WTC11 (cell line): Measurements from ENCODE around the gene CCDC149. TPM values are rescaled to one million over a fixed set of nuclear protein-coding genes. Genes with fewer than 3 reads are reported as not detected.

Source experiments
- ATAC-seq: fragments of 200-7000 bp; cut with Tn5 transposase; 2 replicates; pipeline ENCODE4 v1.10.0; 2021; ENCODE audit warnings: mild to moderate bottlenecking, moderate library complexity
- CTCF ChIA-PET: fragments of 300-600 bp; sonication (Branson Sonifier 250); formaldehyde crosslinking; loops from one replicate; lab custom pipeline; 2021; ENCODE audit warnings: antibody characterized with exemption; lab: Charles Lee
- POLR2A ChIA-PET: fragments of 350-600 bp; sonication (Branson Sonifier 250); formaldehyde crosslinking; loops from one replicate; lab custom pipeline; 2021; ENCODE audit warnings: antibody characterized with exemption; lab: Charles Lee
- DNase-seq: peaks from one replicate; pipeline ENCODE4 v3.0.0; 2021; ENCODE audit warnings: low spot score
- H3K27ac Mint-ChIP-seq: 2 replicates; pipeline ENCODE4 v1.8.0; 2021; ENCODE audit warnings: mixed read lengths
- H3K27me3 Mint-ChIP-seq: 2 replicates; pipeline ENCODE4 v1.8.0; 2021; ENCODE audit warnings: low read depth, mild to moderate bottlenecking, moderate library complexity, mixed read lengths
- H3K36me3 Mint-ChIP-seq: 2 replicates; pipeline ENCODE4 v1.8.0; 2021; ENCODE audit warnings: mixed read lengths
- H3K4me1 Mint-ChIP-seq: 2 replicates; pipeline ENCODE4 v1.8.0; 2022; ENCODE audit warnings: mixed read lengths
- H3K4me3 Mint-ChIP-seq: 2 replicates; pipeline ENCODE4 v1.8.0; 2021; ENCODE audit warnings: mild to moderate bottlenecking, moderate library complexity, mixed read lengths
- H3K9me3 Mint-ChIP-seq: 2 replicates; pipeline ENCODE4 v1.8.0; 2021; ENCODE audit warnings: mixed read lengths
- CDX4 ChIP-seq: fragments of 250-450 bp; sonication (Bioruptor Pico); IDR thresholded peaks from 2 replicates; pipeline ENCODE4 v1.9.0; 2021; ENCODE audit warnings: moderate library complexity, mild to moderate bottlenecking, inconsistent platforms, borderline replicate concordance
- E2F5 ChIP-seq: sonication (generic); formaldehyde crosslinking; IDR thresholded peaks from 2 replicates; pipeline ENCODE4 v1.8.1; 2022; ENCODE audit warnings: mild to moderate bottlenecking, moderate library complexity, missing genetic modification reagents
- ELF4 ChIP-seq: sonication (generic); formaldehyde crosslinking; IDR thresholded peaks from 2 replicates; pipeline ENCODE4 v1.8.1; 2022; ENCODE audit warnings: low read depth, mild to moderate bottlenecking, moderate library complexity, missing genetic modification reagents
- FOXJ3 ChIP-seq: sonication (generic); formaldehyde crosslinking; IDR thresholded peaks from 2 replicates; pipeline ENCODE4 v1.9.0; 2021; ENCODE audit warnings: missing genetic modification reagents, mild to moderate bottlenecking, borderline replicate concordance
- FOXP1 ChIP-seq: sonication (generic); formaldehyde crosslinking; IDR thresholded peaks from 2 replicates; pipeline ENCODE4 v1.8.0; 2022; ENCODE audit warnings: missing genetic modification reagents, mild to moderate bottlenecking, moderate library complexity, borderline replicate concordance
- GTF2I ChIP-seq: fragments of 250-450 bp; sonication (Bioruptor Pico); conservative IDR thresholded peaks from 2 replicates; pipeline ENCODE4 v1.4.0; 2021; ENCODE audit warnings: mild to moderate bottlenecking
- KAT7 ChIP-seq: sonication (generic); formaldehyde crosslinking; IDR thresholded peaks from 2 replicates; pipeline ENCODE4 v1.8.1; 2023; ENCODE audit warnings: missing genetic modification reagents, mild to moderate bottlenecking, borderline replicate concordance
- NFYB ChIP-seq: sonication (generic); formaldehyde crosslinking; conservative IDR thresholded peaks from 2 replicates; pipeline ENCODE4 v1.8.0; 2022; ENCODE audit warnings: low read depth, missing genetic modification reagents
- NR1H2 ChIP-seq: sonication (generic); formaldehyde crosslinking; IDR thresholded peaks from 2 replicates; pipeline ENCODE4 v1.9.0; 2021; ENCODE audit warnings: mild to moderate bottlenecking, moderate library complexity, missing genetic modification reagents
- NR3C1 ChIP-seq: sonication (generic); formaldehyde crosslinking; conservative IDR thresholded peaks from 2 replicates; pipeline ENCODE4 v1.8.1; 2023; ENCODE audit warnings: low read depth, mild to moderate bottlenecking, missing genetic modification reagents
- PRRX2 ChIP-seq: fragments of 250-450 bp; sonication (Bioruptor Pico); IDR thresholded peaks from 2 replicates; pipeline ENCODE4 v1.8.0; 2021; ENCODE audit warnings: mild to moderate bottlenecking
- RORB ChIP-seq: fragments of 250-450 bp; sonication (Bioruptor Pico); IDR thresholded peaks from 2 replicates; pipeline ENCODE4 v1.9.0; 2021; ENCODE audit warnings: mild to moderate bottlenecking
- SMAD3 ChIP-seq: sonication (generic); formaldehyde crosslinking; IDR thresholded peaks from 2 replicates; pipeline ENCODE4 v1.8.0; 2022; ENCODE audit warnings: missing genetic modification reagents, mild to moderate bottlenecking, borderline replicate concordance
- SP1 ChIP-seq: sonication (generic); formaldehyde crosslinking; conservative IDR thresholded peaks from 2 replicates; pipeline ENCODE4 v1.8.1; 2022; ENCODE audit warnings: missing genetic modification reagents
- TEAD1 ChIP-seq: sonication (generic); formaldehyde crosslinking; IDR thresholded peaks from 2 replicates; pipeline ENCODE4 v1.8.0; 2022; ENCODE audit warnings: mild to moderate bottlenecking, missing genetic modification reagents
- USF1 ChIP-seq: sonication (generic); formaldehyde crosslinking; IDR thresholded peaks from 2 replicates; pipeline ENCODE4 v1.8.0; 2022; ENCODE audit warnings: mild to moderate bottlenecking, missing genetic modification reagents
- ZBTB21 ChIP-seq: sonication (generic); formaldehyde crosslinking; IDR thresholded peaks from 2 replicates; pipeline ENCODE4 v1.8.1; 2023; ENCODE audit warnings: mild to moderate bottlenecking, missing genetic modification reagents, borderline replicate concordance
- ZNF121 ChIP-seq: sonication (generic); formaldehyde crosslinking; IDR thresholded peaks from 2 replicates; pipeline ENCODE4 v1.8.0; 2023; ENCODE audit warnings: missing genetic modification reagents
- ZNF219 ChIP-seq: sonication (generic); formaldehyde crosslinking; IDR thresholded peaks from 2 replicates; pipeline ENCODE4 v1.8.0; 2023; ENCODE audit warnings: missing genetic modification reagents, mild to moderate bottlenecking, borderline replicate concordance
- ZNF512 ChIP-seq: sonication (generic); formaldehyde crosslinking; IDR thresholded peaks from 2 replicates; pipeline ENCODE4 v1.8.1; 2022; ENCODE audit warnings: missing genetic modification reagents, borderline replicate concordance
- total RNA-seq: library from RNA; stranded (reverse); gene quantifications from 3 replicates; pipeline ENCODE4 v1.2.3, GENCODE V29; 2021
- TF ChIP-seq, protein P1 (sequence below): sonication (generic); formaldehyde crosslinking; IDR thresholded peaks from 2 replicates; pipeline ENCODE4 v1.8.1; 2023; ENCODE audit warnings: mild to moderate bottlenecking, missing genetic modification reagents, moderate library complexity
- TF ChIP-seq, protein P2 (sequence below): sonication (generic); formaldehyde crosslinking; IDR thresholded peaks from 2 replicates; pipeline ENCODE4 v1.8.0; 2022; ENCODE audit warnings: mild to moderate bottlenecking, missing genetic modification reagents
- TF ChIP-seq, protein P3 (sequence below): sonication (generic); formaldehyde crosslinking; IDR thresholded peaks from 2 replicates; pipeline ENCODE4 v1.8.1; 2022; ENCODE audit warnings: low read depth, mild to moderate bottlenecking, moderate library complexity, missing genetic modification reagents, borderline replicate concordance
- TF ChIP-seq, protein P4 (sequence below): sonication (generic); formaldehyde crosslinking; IDR thresholded peaks from 2 replicates; pipeline ENCODE4 v1.8.1; 2022; ENCODE audit warnings: mild to moderate bottlenecking, missing genetic modification reagents, moderate library complexity, borderline replicate concordance

Gene CCDC149
- total RNA-seq, 1 experiment from 2014 or later: 3.9 TPM

GRCh38 chr4:24805566-24805965 lies 107.3 kb downstream of the CCDC149 start:
- no peaks in the 10 kb centered on the region for H3K36me3 Mint-ChIP-seq
- H3K4me1 Mint-ChIP-seq: peaks cover 42% of the 10 kb centered on the region
- H3K4me3 Mint-ChIP-seq: no peak overlapping the region
- TF ChIP-seq, protein P1, sequence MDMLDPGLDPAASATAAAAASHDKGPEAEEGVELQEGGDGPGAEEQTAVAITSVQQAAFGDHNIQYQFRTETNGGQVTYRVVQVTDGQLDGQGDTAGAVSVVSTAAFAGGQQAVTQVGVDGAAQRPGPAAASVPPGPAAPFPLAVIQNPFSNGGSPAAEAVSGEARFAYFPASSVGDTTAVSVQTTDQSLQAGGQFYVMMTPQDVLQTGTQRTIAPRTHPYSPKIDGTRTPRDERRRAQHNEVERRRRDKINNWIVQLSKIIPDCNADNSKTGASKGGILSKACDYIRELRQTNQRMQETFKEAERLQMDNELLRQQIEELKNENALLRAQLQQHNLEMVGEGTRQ (CRISPR knock-in tag): peak; percentile 84
- TF ChIP-seq RORB (CRISPR knock-in tag) (no peak), GTF2I (no peak), NR1H2 (CRISPR knock-in tag) (no peak), ZNF219 (no peak), ZBTB21 (CRISPR knock-in tag) (no peak), TEAD1 (CRISPR knock-in tag) (no peak), ELF4 (CRISPR knock-in tag) (no peak), SMAD3 (no peak), USF1 (CRISPR knock-in tag) (peak; percentile 67; the same call in 1 of the 2 replicates), NFYB (no peak), FOXJ3 (CRISPR knock-in tag) (no peak)
- TF ChIP-seq, protein P2, sequence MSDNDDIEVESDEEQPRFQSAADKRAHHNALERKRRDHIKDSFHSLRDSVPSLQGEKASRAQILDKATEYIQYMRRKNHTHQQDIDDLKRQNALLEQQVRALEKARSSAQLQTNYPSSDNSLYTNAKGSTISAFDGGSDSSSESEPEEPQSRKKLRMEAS: no peak
- POLR2A ChIA-PET: no interaction called here
- H3K9me3 Mint-ChIP-seq: no peaks in the 10 kb centered on the region
- no peak overlapping the region for H3K27ac Mint-ChIP-seq
- CTCF ChIA-PET: no interaction called here
- peaks cover 17% of the 10 kb centered on the region for H3K27me3 Mint-ChIP-seq
- DNase-seq (no peak), ATAC-seq (no peak)

- peaks cover 22% of the 10 kb centered on the region for H3K27me3 Mint-ChIP-seq
- peaks cover 43% of the 10 kb centered on the region for H3K4me1 Mint-ChIP-seq
- POLR2A ChIA-PET: no interaction called here
- H3K4me3 Mint-ChIP-seq: no peak overlapping the region
- no peaks in the 10 kb centered on the region for H3K36me3 Mint-ChIP-seq
- H3K9me3 Mint-ChIP-seq: no peaks in the 10 kb centered on the region
- TF ChIP-seq, protein P3, sequence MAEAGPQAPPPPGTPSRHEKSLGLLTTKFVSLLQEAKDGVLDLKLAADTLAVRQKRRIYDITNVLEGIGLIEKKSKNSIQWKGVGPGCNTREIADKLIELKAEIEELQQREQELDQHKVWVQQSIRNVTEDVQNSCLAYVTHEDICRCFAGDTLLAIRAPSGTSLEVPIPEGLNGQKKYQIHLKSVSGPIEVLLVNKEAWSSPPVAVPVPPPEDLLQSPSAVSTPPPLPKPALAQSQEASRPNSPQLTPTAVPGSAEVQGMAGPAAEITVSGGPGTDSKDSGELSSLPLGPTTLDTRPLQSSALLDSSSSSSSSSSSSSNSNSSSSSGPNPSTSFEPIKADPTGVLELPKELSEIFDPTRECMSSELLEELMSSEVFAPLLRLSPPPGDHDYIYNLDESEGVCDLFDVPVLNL: no peak
- TF ChIP-seq NFYB: no peak
- TF ChIP-seq NR3C1 (CRISPR knock-in tag): no peak
- TF ChIP-seq FOXP1 (CRISPR knock-in tag): no peak
- TF ChIP-seq ZNF121 (CRISPR knock-in tag): no peak
- TF ChIP-seq CDX4 (CRISPR knock-in tag): no peak
- TF ChIP-seq PRRX2 (CRISPR knock-in tag): no peak
- TF ChIP-seq KAT7: no peak
- TF ChIP-seq, protein P4, sequence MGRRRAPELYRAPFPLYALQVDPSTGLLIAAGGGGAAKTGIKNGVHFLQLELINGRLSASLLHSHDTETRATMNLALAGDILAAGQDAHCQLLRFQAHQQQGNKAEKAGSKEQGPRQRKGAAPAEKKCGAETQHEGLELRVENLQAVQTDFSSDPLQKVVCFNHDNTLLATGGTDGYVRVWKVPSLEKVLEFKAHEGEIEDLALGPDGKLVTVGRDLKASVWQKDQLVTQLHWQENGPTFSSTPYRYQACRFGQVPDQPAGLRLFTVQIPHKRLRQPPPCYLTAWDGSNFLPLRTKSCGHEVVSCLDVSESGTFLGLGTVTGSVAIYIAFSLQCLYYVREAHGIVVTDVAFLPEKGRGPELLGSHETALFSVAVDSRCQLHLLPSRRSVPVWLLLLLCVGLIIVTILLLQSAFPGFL (CRISPR knock-in tag): no peak
- TF ChIP-seq ZNF512: no peak
- no peak for TF ChIP-seq E2F5
- no peak for TF ChIP-seq SP1 (CRISPR knock-in tag)
- CTCF ChIA-PET: no interaction called here
- peak overlapping the region; percentile 60; the same call in 1 of the 2 replicates for H3K27ac Mint-ChIP-seq
- ATAC-seq (no peak), DNase-seq (no peak)
Measured at GRCh38 chr4:24805067-24805466, 107.8 kb downstream of the CCDC149 start.
